GM19351 (cell line): ENCODE results near the gene ROS1.

Experiments used
- ATAC-seq: cut with Tn5 transposase; IDR thresholded peaks from one replicate; pipeline ENCODE4 v1.9.1; 2021; ENCODE audit warnings: mild to moderate bottlenecking, moderate library complexity; ENCODE audit not compliant: unreplicated experiment

The ROS1 gene

DNA sequence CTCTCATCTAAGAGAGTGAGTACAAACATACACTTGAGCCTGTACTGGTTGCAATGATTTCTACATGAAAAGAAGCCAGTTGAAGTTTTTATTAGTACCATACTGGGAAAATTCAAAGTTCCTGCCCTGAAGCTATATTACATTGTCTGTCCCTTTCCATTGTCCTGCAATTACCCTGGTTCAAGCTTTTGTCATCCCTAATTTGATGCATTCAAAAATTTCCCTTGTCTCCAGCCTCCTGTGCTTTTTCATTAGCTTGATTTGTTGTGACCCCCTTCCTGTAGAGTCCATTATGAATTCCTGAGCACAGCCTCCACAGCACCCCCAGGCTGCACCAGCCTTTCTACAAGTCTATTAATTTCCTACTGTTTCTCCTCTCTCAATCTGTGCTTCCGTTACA is 114.0 kb downstream of the ROS1 start:
- no peak for ATAC-seq

DNA sequence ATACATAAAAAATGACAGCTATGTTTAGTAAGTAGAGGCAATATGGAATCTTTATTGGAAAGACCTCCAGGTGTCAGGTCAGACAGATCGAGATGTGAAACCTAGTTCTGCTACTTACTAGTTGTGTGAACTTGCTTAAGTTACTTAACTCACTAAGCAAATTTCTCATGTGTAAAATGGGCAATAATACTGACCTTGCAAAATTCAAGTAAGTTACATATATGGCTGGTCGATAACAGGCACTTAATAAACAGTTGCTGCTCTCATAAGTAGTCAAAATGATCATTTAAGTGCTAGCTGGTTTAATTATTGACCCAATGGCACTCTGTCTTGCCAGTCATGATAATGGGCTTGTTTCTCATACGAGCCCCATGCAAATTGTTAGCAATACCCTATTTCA is 114.4 kb downstream of the ROS1 start:
- no peak for ATAC-seq

DNA sequence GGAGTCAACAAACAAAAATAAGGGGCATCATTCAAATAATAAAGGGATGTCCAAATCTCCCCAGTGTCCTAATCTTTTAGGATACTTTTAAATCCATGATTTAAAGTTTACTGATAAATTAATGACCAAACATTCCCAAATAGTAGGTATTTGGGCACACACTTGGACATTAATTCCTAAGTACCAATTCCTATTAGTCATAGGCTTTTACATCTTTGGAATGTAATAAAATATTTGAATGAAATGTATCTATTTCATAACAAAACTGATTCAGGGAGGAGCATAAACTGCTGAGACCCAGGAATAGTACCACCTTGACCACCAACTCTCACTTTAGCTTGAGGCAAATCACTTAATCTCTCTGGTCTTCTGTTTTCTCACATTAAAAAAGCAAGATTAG is 116.1 kb downstream of the ROS1 start:
- ATAC-seq, result no peak

DNA sequence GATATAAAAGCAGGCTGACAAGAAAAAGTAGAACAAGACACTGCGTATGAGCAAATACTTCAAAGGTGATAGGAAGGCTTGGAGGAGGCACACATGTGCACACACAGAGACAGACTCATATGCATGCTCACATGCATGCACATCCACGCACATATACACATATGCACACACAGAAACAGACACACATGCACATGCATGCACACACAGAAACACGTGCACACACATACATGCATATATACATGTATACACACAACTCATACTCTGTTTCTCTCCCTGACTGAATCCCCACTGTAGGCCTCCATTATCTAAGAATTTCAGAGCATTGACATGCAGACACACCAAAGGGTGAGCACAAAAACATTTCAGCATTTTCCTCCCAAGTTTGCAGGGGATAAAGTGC is 116.7 kb downstream of the ROS1 start:
- ATAC-seq, result no peak

DNA sequence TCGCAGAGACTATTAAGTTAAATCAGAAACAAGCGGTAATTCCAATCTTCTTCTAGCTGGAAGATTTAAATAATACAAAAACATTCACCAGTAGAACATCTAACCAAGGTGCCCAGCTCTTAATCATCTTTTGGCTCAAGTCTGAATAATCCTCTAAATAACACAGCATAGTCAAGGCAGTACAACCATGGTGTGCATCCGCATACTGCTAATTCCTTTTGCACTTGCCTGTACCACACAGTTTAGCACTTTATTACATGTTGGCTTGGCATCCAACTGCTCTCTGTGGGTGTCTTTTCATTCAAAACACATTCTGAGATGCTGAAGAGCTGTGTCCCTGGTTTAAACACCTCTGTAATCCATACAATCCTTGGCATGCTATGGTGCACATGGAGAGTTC is 118.1 kb downstream of the ROS1 start:
- ATAC-seq, result no peak

DNA sequence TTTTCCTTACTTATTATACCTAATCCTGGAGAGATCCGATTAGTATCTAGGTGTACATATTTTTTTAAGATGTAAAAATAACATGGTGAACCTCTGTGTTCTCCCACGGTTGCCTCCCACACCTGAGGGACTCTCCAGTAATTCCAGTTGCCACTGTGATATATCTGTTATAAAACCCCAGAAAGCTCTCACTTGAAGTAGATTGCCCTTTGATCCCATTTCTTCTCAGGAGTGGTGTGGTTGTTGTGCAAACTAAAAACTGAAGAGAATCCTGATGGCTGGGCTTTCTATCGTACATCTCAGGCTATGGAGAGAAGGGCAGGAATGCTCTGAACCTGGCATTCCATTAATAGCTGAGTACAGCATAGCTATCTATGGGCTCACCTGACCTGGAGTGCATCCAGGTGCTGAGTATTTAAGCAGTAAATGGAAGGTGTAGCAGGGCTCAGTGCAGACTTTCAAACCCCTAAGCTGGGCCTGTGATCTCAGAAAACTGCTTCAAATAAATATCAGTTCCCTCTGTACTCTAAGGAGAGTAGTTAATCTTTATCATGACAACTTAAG is 119.4 kb downstream of the ROS1 start:
- ATAC-seq, result no peak

DNA sequence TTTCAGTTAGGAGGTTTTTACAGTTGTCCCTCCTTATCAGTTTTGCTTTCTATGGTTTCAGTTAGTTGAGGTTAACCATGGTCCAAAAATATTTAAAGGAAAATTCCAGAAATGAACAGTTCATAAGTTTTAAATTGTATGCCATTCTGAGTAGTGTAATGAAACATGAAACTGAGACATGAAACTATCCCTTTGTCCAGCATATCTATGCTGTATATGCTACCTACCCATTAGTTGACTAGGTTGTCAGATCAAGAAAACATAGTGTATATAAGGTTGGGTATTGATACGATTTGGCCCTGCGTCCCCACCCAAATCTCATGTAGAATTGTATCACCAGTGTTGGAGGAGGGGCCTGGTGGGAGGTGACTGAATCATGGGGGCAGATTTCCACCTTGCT is 121.3 kb downstream of the ROS1 start:
- ATAC-seq, result peak; percentile 64

DNA sequence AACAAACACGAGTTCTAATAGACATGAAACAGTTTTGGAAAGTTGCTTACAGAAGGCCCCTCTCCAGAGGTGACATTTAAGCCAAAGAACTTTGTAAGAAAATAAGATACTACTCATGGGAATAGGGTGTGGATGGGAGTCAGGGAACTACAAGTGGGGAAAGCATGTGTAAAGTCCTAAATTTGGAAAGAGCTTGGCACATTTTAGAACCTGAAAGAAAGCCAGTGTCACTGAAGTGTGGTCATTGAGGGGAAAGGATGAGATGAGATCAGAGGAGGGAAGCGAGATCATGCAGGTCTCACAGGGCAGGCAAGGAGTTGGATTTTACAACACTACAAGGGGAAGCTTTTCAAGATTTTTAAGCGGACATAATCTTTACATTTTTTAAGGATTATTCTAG is 122.4 kb downstream of the ROS1 start:
- no peak for ATAC-seq

DNA sequence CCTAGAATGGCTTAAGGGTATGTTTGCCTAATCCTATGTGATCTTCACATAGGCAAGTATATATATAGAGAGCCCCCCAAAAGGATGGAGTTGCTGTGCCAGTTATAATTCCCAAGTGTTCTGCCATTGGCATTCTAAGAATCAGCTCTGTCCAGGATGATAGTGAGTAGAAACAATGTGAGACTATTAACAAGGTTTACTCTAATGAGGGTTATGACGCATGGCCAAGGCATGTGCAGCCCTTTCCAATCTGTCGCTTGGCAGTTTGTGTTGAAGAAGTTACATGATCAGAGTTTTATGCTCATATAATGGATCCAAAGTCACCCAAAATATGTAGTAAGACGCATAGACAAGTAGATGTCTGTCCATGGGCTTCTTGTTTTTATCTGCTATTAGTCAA is 126.8 kb downstream of the ROS1 start:
- ATAC-seq, result no peak

DNA sequence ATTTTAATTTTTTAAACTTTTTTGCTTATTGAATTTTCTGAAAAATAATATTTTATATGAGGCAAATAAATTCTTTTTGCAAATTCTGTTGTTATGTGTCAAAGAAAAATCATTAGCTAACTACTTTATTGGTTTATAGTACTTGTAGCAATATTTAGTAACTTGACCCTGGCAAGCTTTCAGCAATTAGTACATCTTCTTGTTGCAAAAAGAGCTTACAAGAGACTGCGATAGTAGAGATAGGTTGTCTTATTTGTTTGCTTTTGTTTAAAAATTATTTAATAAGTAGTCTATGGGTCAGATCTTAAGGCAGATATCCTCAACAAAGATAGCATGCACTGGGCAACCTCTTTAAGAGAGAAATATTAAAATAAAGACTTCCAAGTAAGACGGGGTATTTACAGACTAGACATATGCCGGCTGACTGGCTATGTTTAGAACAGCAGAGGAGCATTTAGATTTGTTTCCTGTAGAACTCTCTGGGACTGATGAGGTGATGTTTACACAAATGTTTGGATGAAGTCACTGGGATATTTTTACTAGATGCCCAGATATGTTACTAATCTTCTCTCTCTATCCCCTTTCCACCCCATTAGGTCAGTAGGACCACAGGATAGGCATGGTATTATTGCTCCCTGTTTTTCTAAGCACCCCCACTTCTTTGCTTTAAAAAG is 135.4 kb downstream of the ROS1 start:
- ATAC-seq, result no peak

DNA sequence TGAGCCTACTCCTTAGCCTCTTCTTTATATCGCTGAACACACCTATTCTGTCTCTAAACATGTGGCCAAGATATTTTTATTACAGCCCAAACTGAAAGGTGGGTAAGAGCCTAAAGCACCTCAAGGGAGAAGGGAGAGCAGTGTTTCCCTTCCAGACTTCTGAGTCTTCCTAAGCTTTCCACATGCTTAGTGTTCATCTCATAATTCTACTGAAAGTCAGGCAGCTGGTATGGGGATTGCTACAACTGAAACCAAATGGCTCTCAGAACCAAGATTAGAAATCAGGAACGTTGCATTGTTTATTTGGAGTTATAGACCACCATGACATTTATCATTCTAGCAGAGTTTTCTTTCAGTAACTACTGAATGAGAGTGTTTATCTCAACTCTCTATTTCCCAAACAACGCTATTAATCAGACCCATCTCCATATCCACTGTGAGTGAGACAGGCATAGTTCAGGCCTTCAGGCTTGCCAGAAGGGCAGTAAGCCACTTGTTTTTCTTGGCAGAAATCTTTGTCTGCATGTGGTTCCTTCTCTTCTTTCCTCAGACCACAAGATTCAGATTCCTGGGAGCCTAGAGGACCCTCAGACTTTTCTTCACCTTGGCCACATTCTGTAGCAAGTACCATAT is 137.5 kb downstream of the ROS1 start:
- no peak for ATAC-seq

DNA sequence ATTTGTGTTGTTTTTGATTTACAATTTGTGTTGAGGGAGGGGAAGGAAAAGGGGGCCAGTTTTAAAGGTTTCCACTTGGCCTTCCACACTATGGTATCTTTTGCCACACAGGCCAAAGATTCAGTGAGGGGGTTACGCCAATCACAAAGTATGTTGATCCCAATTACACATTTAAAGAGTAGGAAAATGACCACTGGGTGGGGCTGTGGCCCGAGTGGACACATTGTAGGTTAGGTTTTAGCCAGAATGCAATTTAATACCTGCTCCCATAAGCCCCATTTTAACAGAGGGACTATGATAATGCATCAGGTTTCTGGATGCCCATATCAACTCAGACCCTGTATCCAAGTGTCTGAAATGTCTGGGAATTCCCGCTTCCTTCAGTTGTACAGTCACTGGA is 144.8 kb downstream of the ROS1 start:
- no peak for ATAC-seq

DNA sequence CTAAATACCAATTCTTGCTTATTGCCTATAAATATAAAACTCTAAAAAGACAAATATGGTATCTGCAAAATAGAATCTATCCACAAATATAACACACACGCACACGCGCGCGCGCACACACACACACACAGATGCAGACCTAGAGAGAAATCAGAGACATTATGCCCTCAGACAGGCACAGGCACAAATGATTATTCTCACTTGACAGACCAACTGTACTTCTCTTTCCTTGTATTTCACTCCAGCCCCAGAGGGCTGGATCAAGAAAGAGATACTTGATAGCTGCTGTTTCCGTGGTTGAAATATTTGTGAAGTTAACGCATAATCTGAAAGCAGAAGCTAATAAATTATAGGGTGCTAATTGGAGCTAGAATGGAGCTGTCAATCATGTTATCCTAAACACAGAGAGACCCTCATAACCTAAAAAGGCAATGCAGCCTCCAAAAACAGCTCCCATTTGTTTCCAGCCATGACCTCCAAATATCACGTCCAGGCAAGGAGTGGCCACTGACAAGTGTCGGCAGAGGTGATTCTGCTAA is 148.9 kb downstream of the ROS1 start:
- no peak for ATAC-seq

DNA sequence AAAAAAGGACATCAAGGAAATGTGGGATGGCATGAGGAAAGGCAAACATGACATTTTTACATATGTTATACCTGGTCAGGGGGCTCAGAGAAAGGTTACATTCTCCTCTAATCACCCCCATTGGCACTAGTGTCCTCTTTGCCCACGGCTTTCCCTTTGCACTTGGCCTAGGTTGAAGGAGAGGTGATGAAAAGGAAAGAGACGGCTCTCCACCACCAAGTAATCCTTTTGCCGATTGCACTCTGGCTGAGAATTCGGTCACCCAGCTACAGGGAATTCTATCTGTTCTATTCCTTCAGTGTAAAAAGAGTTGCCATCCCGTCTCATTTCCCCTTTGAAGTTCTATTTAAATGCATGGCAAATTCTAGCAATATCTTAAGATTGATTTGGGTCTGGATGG is 150.0 kb downstream of the ROS1 start:
- no peak for ATAC-seq

DNA sequence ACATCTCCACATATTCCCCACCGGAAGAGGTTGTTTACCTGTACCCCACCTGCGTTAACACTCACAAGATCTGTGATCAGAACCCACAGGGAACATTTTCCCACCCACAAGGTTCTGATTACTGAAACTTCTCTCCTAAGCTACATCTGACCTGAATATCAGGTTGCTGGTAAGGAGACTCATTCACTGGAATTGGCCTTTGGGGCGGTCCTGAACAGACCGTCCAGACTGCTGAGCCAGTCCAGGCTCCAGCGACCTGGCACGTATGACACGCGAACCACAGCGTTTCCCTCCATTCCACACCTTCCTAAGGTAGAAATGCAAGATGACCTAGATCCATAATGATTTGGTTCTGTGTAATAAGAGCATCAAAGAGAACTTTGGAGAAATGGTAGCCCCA is 150.5 kb downstream of the ROS1 start:
- ATAC-seq, result no peak

DNA sequence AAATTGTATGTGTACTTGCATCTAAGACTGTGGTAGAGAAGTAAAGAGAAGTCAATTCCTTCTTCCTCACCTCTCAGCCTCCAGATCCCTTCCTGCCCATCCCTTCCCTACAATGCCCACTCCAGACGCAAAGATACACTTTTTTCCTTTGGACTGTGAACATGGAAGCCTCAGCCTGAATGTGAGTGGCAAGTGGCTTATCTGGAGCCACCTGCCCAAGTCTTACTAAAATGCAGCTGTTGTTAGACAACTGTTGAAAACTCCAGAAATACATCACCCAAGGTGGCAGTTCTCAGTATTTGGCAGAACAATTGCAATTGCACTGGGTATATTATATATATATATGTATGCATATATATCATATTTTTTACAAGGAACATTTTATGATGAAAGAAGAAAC is 152.9 kb downstream of the ROS1 start:
- no peak for ATAC-seq

DNA sequence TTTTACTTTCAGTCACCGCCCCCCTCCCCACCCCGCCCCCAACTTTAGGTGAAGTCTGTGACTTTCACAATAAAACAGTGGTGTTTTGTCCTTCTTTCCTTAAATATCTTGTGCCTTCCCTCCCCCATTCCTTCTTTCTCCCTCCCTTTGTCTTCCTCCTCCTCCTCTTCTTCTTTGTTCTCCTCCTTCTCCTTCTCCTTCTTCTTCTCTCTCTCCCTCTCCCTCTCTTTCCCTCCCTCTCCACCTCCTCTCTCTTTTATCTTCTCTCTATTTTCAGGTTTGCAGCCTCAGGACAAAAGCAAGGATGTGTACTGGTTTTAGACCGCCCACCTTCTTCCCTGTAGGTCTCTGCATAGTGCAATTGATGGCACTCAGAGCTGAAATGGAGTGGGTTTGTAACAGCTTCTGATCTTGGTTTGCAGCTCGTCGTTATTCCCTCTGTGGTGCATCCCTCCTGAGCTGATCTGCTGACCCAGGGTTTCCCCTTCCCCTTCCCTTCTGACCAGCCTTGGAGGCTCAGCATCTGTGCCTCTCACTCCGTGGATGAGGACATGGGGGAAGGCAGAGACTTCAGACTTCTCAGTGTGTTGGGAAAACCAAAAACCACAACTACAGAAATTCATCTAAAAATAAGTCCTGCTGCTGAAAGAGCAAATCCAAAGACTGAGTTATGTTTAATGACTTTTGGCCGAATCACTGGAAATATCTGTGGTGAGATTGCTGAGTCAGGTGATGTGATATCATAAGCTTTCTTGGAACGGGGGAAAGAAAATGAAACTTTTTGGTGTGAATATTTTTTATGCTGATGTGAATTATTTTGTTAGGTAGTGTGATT is 153.5 kb downstream of the ROS1 start:
- ATAC-seq, result no peak

DNA sequence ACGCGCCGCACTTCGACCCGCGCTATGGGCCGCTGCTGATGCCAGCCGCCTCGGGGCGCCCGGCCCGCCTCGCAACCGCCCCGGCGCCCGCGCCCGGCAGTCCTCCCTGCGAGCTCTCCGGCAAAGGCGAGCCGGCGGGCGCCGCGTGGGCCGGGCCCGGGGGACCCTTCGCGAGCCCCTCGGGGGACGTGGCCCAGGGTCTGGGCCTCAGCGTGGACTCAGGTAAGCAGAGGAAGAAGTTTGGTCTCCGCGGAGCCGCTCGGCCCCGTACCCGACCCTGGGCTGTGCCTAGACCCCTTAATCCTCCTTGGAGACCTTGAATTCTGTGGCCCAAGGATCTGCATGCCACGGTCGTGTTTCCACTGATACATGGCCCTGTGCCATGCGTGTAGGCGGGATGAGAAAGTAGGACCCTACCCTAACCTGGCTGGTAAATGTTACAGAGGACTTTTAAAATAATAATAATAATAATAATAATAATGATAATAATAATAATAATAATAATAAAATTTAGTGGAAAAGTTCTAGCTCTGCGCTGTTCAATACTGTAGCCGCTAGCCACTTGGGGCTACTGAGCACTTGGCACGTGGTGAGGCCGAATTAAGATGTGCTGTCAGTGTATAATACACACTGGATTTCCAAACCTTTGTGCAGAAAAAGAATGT is 154.8 kb downstream of the ROS1 start:
- no peak for ATAC-seq

DNA sequence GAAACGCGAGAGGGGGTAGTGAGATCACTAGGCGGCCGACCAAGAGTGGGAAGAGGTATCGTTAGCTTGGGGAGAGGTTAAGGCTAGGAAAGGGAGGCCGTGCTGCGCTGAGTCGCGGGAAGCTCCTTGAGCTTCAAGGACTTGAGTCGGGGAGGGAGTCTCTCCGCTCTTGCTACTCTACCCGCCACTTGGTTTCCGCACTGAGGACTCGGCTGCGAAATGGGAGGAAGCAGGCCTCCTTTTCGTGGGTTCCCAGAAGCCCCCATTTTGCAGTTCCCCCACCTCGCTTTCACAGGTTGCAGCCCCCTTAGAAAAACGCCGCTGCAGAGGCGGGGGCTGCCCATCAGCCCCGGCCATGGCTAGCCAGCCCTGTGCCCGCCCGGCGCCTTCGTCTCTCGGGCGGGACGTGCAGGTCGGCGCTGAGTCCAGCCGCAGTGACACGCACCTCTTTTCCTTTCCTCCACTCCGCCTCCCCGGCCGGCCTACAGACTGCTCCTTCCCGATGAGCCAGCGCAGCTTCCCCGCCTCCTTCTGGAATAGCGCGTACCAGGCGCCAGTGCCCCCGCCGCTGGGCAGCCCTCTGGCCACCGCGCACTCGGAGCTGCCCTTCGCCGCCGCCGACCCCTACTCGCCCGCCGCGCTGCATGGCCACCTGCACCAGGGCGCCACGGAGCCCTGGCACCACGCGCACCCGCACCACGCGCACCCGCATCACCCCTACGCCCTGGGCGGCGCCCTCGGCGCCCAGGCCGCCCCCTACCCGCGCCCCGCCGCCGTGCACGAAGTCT is 155.5 kb downstream of the ROS1 start:
- ATAC-seq, result no peak

DNA sequence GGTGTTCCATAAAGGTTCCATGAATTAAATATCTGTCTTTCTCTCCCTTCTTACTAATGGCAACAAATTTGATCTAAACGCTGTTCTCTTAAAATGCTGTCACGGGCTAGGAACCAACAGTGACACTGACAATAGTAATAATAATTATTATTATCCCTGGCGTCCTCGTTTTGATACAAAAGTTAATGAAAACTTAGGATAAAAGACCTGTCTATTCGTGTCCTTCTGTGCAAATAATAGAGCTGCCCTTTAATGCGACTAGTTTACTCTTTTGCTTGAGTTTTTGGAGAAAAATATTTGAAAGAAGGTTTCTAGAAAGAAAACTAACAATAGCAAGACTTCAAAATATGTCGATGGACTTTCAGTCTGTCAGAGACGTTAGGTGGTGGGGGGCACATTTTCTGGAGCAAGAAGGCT is 156.1 kb downstream of the ROS1 start:
- no peak for ATAC-seq
